Kidney glomerular epithelial cell (primary cell): ENCODE measurements around the gene POLE.
A peak's percentile ranks its signal among the peaks of the same experiment; 100 is the strongest.

Experiments
- DNase-seq: peaks from one replicate; lab custom pipeline; 2025; lab: John Stamatoyannopoulos, UW

Gene POLE

DNA sequence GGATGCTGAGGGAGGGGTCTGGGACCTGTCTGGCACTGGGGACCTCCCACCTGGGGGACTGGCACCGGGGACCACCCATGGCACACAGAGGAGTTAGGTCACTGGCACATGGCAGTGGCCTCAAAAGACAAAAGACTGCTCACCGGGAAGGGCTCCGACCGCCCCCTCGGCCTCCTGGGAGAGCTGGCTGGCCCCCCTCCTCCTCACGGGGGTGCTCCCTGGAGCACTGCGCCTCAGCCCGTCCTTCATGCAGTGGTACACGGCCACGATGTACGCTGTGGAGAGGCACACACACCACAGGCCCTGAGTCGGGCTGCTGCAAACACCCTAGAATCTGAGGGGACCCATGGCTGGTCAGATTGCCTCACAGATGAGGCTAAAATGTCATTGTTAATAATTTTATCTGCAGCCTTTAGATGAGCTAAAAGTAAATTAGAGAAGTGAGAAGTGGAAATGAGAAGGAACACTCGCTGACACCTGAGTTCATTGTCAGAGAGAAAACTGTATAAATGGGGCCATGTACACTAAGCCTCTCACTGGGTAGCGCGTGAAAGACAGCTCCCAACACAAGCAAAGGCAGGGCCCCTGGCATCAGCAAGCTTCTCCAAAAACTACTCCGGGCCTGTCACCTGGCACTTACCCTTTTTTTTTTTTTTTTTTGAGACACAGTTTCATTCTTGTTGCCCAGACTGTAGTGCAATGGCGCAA lies 54.5 kb downstream of the POLE start:
- no peak for DNase-seq

DNA sequence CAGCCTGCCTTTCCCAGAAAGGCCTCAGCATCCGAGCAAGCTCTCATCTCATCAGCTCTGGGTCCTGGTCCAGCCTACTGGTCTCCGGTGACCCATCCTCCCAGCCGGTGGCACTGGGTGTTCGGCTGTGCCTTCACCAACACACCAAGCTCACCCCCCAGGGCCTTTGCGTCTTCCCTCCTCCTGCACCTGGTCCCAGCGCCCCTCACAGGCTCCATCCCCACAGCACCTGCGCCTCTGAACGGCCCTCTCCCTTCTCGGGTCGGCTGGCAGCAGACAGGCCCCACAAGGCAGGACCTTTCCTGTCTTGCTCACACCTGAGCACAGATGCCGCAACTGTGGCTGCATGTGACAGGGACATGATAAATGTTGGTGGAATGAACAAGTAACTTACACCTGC lies 55.5 kb downstream of the POLE start:
- DNase-seq = no peak

DNA sequence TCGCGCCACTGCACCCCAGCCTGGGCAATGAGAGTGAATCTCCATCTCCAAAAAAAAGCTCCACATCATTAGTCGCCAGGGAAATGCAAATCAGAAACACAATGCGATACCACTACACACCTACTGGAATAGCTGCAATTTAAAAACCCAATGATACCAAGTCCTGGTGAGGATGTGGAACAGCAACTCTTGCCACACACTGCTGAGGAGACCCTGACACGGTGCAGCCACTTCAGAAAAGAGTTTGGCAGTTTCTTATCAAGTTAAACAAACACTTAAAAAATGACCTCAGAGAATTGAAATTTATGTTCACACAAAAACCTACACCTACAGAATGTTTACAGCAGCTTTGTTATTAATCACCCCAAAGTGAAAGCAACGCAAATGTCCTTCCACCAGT lies 56.5 kb downstream of the POLE start:
- no peak for DNase-seq

DNA sequence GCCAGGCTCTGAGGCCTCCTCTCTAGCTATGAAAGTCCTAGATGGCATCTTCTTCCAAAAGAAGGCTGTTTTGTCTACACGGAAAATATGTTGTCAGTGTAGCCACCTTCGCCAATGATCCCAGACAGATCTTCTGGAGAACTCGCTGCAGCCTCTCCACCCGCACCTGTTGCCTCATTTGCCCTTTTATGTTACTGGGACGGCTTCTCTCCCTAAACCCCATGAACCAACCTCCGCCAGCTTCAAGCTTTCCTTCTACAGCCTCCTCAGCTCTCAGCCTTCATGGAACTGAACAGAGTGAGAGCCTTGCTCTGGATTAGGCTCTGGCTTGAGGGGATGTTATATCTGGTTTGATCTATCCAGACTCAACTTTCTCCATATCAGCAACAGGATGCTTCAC lies 57.8 kb downstream of the POLE start:
- no peak for DNase-seq

DNA sequence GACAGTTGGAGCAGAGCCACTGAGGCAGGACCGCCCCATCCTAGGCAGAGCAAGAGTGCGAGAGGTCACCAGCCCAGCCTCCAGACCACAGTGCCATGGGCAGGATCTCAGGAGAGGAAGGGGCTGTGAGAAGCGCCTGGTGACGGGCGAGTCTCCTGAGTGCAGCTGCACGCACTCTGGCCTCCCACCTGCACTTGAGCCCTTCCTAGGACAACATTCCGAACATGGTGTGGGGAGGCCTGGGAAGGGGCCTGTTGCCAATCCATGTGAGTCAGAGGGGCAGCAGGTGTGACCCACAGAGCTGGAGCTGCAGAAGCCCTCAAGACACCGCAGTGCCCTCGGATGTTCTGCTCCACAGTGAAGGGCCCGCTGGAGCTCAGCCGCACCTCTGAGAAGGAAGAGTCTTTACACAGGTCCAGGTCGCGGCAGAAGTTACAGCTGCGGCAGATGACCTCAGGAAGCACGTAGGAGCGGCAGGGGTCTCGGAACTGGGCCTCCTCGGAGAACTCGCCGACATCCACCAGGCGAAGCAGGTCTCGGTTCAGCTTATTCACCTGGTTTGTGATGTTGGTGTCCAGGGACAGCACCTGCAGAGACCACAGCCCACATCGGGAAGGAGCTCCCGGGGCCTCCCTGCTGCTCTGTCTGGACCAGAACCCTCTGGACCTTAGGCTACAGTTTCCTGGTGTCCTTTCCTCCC lies 61.3 kb downstream of the POLE start:
- DNase-seq = no peak

DNA sequence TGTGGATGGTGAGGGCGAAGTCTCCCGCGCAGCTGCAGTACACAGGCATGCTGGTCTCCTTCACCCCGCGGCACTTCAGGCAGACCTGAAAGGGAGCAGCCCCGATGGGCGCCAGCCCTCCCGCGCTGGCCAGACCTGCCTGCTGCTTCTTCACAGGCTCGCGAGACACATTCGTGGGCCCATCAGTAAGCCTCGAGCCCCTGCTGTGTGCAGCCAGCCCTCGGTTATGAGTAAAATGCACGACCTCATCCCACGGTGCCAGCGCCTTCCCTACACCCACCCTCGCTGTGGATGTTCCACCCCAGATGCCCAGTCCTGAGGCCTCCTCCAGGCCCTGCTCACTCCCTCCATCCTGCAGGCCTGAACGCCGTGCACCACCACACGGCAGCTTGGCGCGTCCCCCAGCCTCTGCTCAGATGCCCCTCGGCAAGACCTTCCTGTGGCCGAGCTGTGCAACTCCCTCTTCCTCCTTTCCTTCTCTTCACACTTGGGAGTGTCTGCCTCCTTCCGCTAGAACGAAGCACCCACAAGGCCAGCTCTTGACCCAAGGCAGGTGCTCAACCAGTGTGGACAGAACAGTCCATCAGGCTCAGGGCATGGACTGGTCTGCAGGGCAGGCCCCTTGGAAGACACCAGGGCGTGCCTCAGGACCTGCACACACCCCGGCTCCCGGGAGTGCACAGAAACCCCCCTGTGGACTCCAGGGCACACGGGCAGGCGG lies 62.1 kb downstream of the POLE start:
- DNase-seq = no peak

DNA sequence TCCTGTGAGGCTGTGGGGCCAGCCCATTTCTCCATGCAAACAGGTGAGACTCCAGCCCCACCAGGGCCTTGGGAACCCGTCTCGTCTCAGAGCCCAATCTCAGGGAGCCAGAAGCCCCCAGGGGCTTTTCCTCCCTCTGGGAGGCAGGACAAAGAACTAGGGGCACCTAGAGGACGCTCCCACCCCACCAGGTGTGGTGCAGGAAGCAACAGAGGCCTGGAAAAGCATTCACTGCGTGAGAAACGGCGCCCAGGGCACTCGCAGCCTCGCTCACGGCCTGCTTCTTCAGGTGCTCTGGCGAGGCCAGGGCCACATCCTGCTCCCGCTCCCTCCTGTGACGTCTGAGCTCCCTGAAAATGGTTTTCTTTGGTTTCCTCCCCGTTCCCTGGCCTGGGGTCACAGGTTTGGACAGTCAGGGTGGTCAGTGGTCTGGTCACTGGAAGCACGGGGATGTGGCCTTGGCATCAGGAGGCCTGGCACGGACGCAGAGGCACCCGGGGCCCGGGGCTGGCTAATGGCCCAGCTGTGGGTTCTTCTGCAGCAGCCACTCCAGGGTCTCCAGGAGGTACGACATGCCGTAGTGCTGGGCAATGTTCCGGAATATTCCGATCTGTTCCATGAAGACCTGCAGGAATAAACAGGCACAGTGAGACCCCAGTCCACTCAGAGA lies 62.8 kb downstream of the POLE start:
- no peak for DNase-seq

DNA sequence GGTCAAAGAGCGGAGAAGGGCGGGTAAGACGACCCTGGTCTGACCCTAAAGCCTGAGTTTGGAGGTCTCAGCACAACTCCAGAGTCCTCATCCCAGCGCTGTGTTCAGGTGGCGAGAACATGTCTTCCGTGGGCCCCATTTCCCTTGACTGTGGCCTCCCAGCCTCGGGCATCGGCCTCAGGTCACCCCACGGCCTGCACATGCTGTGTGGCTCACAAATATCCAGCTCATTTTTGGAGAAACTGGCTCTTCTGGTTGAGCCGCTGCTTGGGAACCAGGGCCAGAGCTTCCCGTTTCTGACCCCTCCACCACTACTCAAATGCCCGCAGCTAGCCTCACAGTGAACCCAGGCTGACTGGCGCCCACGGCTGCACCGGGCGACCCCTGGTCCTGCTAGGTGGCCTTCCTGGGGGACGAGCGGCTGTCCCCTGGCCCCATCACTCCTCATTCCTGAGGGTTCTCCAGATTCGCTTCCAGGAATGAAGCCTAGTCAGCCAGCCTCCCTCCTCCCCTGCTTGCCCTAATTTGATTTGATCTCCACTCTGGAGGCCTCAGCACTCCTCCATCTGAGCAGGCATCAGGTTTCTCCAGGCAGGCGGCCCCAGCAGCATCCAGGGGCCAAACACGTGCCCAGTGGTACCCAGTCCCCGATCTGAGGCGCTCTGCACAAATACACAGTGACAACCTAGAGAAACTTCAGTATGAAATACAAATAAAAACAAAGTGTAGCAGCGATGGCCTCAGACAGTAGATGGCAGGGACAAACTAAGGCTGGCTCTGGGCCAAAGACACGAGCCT lies 63.9 kb downstream of the POLE start:
- DNase-seq = no peak

DNA sequence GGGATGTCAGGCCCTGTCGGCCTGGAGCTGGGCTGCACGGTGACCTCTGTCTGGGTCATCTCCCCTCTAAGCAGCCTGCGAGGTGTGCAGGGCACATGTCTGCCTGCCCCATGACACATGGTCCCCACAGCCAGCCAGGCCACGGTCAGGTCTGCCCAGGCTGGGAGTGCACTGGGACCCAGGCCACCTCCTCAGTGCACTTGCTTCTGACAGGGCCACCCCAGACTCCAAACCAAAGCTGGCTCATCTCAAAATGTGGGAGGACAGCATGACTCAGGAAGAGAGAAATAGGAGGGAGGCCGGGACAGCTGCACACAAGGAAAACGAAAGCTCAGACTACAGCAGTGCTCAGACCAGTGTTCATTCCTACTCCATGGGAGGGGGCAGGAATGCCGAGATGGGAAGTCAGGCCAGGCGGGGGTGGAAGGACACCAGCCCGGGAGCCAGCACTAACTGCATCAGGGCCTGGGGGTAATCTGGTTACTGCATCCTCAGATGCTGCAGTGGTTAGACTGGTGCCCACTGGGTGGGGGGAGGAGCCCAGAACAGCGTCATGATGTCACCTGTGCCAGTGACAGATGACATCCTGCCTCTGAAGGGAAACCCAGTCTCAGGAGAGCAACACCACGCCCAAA lies 64.6 kb downstream of the POLE start:
- peak; percentile 82 for DNase-seq

DNA sequence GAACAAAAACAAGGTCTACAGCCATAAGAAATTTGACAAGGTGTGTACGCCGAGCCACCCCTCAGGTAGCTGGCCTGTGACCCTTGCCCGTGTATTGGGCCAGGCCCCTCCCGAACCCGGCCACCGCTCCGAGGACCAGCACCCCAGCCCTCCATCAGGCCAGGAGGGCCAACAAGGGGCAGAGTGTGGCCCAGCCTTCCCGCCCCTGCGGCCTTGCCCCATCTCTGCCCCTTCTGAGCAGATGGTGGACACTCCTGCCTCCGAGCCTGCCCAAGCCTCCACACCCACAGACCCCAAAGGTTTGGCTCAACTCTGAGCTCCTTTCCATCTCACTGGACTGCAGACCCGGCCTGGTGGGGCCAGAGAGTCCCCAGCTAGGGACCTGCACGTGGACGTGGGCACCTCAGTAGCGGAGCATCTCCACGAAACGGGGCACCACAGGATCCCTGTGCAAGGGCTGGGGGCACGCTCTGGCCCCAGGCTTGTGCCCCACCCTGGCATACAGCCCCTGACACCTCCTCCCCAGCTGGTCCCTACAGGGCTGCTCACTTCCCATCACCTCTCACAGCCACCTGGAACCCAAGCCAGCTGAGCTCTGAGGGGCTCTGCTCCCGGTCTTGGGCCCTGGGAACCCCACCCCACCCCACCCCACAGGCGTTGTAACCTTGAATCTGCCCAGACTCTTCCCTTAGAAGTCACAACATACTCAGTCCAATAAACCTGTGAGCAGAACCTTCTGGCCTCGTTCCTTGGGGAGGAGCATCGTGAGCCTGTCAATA lies 65.3 kb downstream of the POLE start:
- no peak for DNase-seq

DNA sequence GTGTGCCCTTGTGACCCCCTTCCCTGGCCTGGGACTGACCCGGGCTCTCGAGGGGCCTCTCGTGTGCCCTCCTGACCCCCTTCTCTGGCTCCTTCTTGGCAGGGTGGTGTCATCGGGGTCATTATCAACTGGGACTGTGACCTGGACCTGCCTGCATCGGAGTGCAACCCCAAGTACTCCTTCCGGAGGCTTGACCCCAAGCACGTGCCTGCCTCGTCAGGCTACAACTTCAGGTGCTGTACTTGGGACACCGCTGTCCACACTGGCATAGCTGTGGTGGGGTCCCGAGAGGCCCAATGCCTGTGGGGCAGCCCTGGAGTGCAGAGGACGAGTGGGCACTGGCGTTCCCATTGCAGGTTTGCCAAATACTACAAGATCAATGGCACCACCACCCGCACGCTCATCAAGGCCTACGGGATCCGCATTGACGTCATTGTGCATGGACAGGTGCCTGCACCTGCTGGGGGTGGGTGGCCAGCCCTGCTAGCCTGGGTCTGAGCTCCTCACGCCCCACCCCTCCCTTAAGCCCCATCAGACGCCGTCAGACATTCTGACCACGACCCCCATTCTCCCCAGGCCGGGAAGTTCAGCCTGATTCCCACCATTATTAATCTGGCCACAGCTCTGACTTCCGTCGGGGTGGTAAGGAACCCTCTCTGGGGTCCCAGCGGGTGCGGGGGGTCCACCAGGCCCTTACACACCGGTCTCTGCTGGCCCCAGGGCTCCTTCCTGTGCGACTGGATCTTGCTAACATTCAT lies 66.1 kb downstream of the POLE start:
- no peak for DNase-seq

DNA sequence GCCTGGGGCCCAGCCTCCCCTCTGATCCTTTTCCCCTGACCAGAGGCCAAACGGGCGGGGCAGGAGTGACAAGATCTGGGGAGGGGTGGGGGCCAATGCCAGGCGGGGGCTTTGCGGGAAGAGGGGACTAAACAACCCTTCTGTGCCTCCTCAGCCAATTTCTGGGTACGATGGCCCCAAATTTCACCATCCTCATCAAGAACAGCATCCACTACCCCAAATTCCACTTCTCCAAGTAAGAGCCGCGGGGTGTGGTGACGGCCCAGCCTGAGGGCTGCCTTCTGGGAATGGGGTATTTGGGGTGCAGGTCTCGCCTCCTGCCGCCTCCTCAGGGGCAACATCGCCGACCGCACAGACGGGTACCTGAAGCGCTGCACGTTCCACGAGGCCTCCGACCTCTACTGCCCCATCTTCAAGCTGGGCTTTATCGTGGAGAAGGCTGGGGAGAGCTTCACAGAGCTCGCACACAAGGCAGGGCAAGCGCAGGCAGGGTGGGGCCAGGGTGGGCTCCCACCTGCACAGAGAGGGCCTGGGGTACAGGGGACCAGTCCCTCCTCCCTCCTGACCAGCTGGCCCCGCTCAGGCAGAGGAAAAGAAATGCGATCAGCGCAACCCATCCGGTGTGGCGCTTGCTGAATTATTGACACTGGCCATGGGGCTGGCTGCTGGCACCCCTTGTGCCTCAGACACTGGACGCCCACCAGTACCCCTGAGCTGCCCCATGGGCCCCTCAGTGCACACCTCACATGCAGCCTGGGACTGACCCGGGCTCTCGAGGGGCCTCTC lies 66.8 kb downstream of the POLE start:
- DNase-seq = no peak

DNA sequence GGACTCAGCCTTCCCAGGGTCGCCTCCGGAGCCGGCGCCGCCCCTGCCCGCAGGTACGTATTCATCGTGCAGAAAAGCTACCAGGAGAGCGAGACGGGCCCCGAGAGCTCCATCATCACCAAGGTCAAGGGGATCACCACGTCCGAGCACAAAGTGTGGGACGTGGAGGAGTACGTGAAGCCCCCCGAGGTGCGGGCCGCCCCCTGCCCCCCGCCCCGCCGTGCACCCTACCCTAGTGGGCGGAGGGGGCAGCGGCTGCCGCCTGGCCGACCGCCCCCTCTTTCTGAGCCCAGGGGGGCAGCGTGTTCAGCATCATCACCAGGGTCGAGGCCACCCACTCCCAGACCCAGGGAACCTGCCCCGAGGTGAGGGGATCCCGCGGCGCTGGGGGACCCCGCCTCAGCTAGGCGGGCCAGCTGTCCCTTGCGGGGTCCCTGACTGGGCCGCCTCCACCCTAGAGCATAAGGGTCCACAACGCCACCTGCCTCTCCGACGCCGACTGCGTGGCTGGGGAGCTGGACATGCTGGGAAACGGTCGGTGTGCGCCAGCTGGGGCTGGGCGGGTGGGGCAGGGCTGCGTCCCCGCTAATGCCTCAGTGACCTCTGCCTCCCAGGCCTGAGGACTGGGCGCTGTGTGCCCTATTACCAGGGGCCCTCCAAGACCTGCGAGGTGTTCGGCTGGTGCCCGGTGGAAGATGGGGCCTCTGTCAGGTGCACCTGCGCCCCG lies 67.6 kb downstream of the POLE start:
- DNase-seq = no peak

DNA sequence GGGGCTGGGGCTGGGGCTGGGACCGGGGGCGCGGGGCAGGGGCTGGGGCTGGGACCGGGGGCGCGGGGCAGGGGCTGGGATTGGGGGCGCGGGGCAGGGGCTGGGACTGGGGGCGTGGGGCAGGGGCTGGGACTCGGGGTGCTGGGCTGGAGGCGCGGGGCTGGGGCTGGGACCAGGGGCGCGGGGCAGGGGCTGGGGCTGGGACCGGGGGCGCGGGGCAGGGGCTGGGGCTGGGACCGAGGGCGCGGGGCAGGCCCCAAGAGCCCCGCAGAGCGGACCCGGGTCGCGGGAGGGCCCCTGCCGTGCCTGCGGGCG lies 68.1 kb downstream of the POLE start:
- DNase-seq = no peak

DNA sequence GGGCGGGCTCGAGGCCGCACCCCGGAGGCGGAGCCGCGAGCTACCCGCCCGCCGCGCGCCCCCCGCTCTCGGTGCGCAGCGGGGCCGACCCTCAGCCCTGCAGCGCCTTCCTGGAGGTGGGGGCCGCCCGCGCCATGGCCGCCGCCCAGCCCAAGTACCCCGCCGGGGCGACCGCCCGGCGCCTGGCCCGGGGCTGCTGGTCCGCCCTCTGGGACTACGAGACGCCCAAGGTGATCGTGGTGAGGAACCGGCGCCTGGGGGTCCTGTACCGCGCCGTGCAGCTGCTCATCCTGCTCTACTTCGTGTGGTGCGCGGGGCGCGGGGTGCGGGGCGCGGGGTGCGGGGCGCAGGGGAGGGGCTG lies 68.5 kb downstream of the POLE start, which contains the start of gene P2RX2:
P2RX2 (plus strand) TSS at position 94 of the 361 bp plus-strand sequence; CDS start at position 135, 41 bp downstream.
- DNase-seq = no peak

DNA sequence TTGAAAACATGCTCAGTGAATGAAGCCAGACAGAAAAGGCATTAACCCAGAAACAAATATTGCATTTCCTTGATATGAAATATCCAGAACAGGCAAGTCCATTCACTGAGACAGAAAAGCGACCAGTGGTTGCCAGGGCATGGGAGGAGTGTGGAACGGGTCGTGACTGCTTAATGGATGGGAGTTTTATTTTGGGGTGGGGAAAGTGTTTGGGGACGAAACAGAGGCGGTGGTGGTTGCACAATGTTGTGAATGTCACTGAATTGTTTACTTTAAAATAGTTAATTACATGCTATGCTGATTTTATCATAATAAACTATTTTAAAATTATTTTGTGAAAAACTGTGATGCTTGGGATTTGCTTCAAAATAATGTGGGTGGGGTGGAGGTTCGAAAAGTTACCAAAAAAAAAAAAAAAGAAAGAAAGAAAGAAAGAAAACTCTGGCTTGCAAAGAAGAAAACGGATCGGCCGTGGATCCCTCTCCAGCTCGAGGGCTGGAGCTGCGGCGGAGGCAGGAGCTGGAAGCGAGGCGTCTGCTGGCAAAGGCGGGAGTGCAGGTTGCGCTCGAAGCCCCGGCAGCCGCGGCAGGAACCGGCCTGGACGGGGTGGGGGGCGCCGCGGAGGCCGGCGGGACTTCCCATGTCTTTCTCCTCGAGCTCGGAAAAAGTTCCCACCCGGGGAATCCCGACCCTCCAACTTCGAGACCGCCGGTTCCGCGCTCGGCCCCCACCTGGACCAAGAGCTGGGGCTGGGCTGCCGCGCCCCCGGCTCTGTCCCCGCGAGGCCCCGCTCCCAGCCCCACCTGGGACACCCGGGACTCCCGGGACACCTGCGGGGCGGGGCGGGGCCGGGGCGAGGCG lies 69.1 kb downstream of the POLE start:
- DNase-seq = no peak

DNA sequence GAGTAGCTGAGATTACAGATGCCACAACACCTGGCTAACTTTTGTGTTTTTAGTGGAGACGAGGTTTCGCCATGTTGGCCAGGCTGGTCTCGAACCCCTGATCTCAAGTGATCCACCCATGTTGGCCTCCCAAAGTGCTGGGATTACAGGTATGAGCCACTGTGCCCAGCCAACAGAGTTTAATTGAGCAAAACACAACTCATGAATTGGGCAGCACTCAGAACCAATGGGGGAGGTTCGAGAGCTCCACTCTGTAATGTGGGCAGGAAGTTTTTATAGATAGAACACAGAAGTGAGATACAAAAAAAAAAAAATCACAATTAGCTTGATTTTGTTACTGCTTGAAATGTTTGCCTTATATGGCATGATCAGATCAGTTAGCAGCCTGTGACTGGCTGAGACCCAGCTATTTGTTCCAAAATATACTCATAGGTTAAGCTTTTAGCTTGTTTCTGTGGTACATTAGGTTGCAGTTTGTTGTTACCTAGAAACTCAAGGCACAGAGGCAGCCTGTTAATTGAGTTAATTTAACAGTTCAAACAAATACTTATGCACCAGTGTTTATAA lies 69.9 kb downstream of the POLE start:
- no peak for DNase-seq
